ENCODE measurements around the gene CACNA1F.

- TF ChIP-seq ZNF764 (CRISPR knock-in tag; IDR thresholded peaks at IDR 0.05; ENCODE audit: low read depth): no peak
- no peak for TF ChIP-seq YY1 (IDR thresholded peaks at IDR 0.05; ENCODE audit: borderline replicate concordance in 1 of 3, control insufficient read depth in 1 of 3, extremely low read depth in 1 of 3, insufficient read depth in 3 of 3, insufficient read length in 1 of 3, insufficient replicate concordance in 2 of 3, low read depth in 1 of 3, low read length in 2 of 3)
- TF ChIP-seq ARID1B (IDR thresholded peaks at IDR 0.05): no peak
- no peak for TF ChIP-seq JUN (IDR thresholded peaks at IDR 0.05; ENCODE audit: borderline replicate concordance, low read depth, low read length)
- TF ChIP-seq JUN (CRISPR knock-in tag; IDR thresholded peaks at IDR 0.05; ENCODE audit: borderline replicate concordance): no peak
- TF ChIP-seq MAX (CRISPR knock-in tag; IDR thresholded peaks at IDR 0.05): no peak
- no peak for TF ChIP-seq TEAD1 (CRISPR knock-in tag; IDR thresholded peaks at IDR 0.05)
Measured at GRCh38 chrX:49251325-49251724, 18.2 kb upstream of the CACNA1F start.
